ENCODE results near the gene RFC1. TPM values are rescaled to one million over a fixed set of nuclear protein-coding genes. Genes with fewer than 3 reads are reported as not detected.
"Not testable (repeated sequence)": the region's sequence is repeated elsewhere in the genome, so short reads cannot be mapped to it uniquely, and the experiment has no call there.

RFC1 gene
- total RNA-seq, 1 donor from 2014 or later = 39.5 TPM

DNA sequence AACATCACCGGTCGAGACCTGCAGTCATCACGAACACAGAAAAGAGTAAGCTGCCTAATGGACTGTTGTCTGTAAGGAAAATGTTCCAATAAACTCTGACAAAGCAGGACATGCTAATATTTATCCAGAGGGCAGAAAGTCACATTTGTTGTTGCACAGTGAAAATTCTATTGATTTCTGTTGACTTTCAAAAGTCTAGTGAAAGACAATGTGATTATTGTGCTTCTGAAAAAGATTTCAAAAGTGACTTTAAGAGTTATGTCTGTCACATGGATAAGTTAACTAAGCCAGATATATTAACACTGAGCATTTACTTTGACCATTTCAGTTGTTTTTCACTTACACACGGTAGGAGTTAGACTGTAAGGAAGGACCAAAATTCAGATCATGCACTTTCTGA is 9.3 kb upstream of the RFC1 start:
- Histone ChIP-seq H3K9me3 (no peaks in the 10 kb centered on the region), H3K27ac (no peak overlapping the region), H3K4me3 (no peak overlapping the region), H3K27me3 (no peaks in the 10 kb centered on the region), H3K36me3 (no peaks in the 10 kb centered on the region), H3K4me1 (no peaks in the 10 kb centered on the region)
- no peak for DNase-seq (ENCODE audit: low spot score in 2 of 2)
- TF ChIP-seq CTCF (IDR thresholded peaks at IDR 0.05) = no peak
- intact Hi-C loops (cut with DNase I) = no loop called here

GRCh38 chr4:39371209-39371608 is 5.0 kb upstream of the RFC1 start:
- not testable (repeated sequence) for DNase-seq (ENCODE audit: low spot score in 2 of 2)

DNA sequence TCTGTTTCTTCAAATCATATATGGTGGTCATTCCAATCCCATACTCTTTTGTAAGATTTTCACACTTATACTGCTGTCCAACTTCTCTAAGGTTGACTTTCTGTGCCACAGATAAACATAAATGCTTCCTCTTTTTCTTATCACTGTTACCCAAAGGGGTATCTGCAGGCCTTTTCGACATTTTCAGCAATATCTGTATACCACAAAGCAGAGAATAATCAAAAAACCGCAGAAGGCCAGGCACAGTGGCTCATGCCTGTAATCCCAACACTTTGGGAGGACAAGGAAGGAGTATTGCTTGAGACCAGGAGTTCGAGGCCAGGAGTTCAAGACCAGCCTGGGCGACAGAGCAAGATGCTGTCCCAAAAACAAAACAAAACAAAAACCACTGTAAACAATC is 3.1 kb upstream of the RFC1 start:
- intact Hi-C loops (cut with DNase I) = loop anchor here (5.0 kb wide), 1 partner anchor 187 kb away; the partner anchor contains the start of gene WDR19

More at GRCh38 chr4:39371209-39371608, 5.0 kb upstream of the RFC1 start:
- H3K4me3 ChIP-seq; H3K27ac ChIP-seq; intact Hi-C loops (cut with DNase I); H3K27me3 ChIP-seq; H3K36me3 ChIP-seq; H3K9me3 ChIP-seq; H3K4me1 ChIP-seq: not testable (repeated sequence)

GRCh38 chr4:39367166-39367565 is 1.0 kb upstream of the RFC1 start:
- intact Hi-C loops (cut with DNase I) = loop anchor here (2.0 to 5.0 kb wide), 2 partner anchors 185 to 322 kb away; partner anchors contain the start of gene WDR19
- no peak overlapping the region for H3K4me3 ChIP-seq
- H3K36me3 ChIP-seq = no peaks in the 10 kb centered on the region
- TF ChIP-seq CTCF (IDR thresholded peaks at IDR 0.05) = no peak
- peaks cover 0 to 9% of the 10 kb centered on the region in 2 donors for H3K4me1 ChIP-seq
- H3K27ac ChIP-seq = no peak overlapping the region
- no peaks in the 10 kb centered on the region for H3K27me3 ChIP-seq
- DNase-seq (ENCODE audit: low spot score in 2 of 2) = no peak
- H3K9me3 ChIP-seq = no peaks in the 10 kb centered on the region

More for the DNA sequence above, 3.1 kb upstream of the RFC1 start:
- Histone ChIP-seq H3K4me1 (peaks cover 0 to 9% of the 10 kb centered on the region in 2 donors), H3K27ac (no peak overlapping the region), H3K4me3 (no peak overlapping the region), H3K27me3 (no peaks in the 10 kb centered on the region), H3K9me3 (no peaks in the 10 kb centered on the region), H3K36me3 (no peaks in the 10 kb centered on the region)
- no peak for DNase-seq (ENCODE audit: low spot score in 2 of 2)
- TF ChIP-seq CTCF (IDR thresholded peaks at IDR 0.05) = no peak

- no peak for TF ChIP-seq CTCF (IDR thresholded peaks at IDR 0.05)
- Histone ChIP-seq H3K9me3 (no peaks in the 10 kb centered on the region), H3K36me3 (no peaks in the 10 kb centered on the region), H3K4me1 (peaks cover 0 to 9% of the 10 kb centered on the region in 2 donors), H3K27me3 (no peaks in the 10 kb centered on the region), H3K27ac (peak overlapping the region; percentile 80 to 82), H3K4me3 (peak overlapping the region; percentile 91 to 95)
- no peak for DNase-seq (ENCODE audit: low spot score in 2 of 2)
- intact Hi-C loops (cut with DNase I) = loop anchor here (5.0 kb wide), 1 partner anchor 183 kb away; the partner anchor contains the start of gene WDR19
Measured at GRCh38 chr4:39365360-39365759, 802 bp downstream of the RFC1 start.

DNA sequence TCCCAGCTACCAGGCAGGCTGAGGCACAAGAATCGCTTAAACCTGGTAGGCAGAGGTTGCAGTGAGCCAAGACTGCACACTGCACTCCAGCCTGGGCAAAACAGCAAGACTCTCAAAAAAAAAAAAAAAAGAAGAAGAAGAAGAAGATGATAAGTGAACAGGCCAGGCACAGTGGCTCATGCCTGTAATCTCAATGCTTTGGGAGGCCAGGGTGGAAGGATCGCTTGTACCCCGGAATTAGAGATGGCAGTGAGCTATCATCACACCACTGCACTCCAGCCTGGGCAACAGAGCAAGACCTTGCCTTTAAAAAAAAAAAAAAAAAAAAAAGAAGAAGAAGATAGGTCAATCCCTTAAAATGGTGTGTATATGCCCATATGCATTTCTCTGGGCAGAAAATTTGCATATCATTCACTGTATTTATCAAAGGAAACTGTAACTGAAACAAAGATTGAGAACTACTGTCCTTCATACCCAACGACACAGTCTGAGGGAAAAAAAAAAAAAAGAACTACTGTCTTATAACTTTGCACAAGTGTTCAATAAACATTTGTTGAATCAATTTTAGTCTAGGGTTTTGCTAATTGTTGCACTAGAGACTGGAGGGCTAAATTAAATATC is 2.3 kb downstream of the RFC1 start:
- no peaks in the 10 kb centered on the region for H3K9me3 ChIP-seq
- no peaks in the 10 kb centered on the region for H3K27me3 ChIP-seq
- H3K27ac ChIP-seq = no peak overlapping the region
- H3K4me3 ChIP-seq = no peak overlapping the region
- H3K36me3 ChIP-seq = no peaks in the 10 kb centered on the region
- peaks cover 0 to 9% of the 10 kb centered on the region in 2 donors for H3K4me1 ChIP-seq
- intact Hi-C loops (cut with DNase I) = no loop called here
- no peak for DNase-seq (ENCODE audit: low spot score in 2 of 2)
- no peak for TF ChIP-seq CTCF (IDR thresholded peaks at IDR 0.05)
